ENCODE measurements around the gene METTL22. TPM values are rescaled to one million over a fixed set of nuclear protein-coding genes. Genes with fewer than 3 reads are reported as not detected.
A peak's percentile ranks its signal among the peaks of the same experiment; 100 is the strongest.

The METTL22 gene
- total and polyA plus RNA-seq, 12 donors: 8.4 to 67.1 (median 25.3) TPM

DNA sequence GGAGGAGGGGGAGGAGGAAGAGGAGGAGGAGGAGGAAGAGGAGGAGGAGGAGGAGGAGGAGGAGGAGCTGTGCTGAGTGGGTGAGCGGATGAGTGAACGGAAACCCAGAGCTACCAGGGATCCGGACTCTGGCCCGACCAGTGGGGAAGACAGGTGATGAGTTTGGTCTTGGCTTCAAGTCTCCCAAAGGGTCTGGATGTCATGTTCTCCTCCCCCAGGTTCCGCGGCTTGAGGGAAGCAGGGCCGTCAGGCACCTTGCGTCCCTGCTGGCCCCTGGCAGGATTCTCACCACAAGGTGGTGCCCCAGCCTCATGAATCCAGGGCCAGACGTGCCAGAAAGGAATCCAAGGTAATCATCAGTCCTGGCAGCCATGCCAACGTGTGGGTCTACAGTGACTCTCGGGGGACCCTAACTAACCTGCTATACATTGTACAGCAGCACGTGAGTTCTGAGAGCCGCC lies 39.4 kb downstream of the METTL22 start:
- WGBS, 4 donors: 14 to 24% (median 19%) methylated on average over 8 to 13 of the region's 13 CpGs
- Histone ChIP-seq H3K27ac (no peak overlapping the region), H3K36me3 (replicated peaks in 1 of 2) (peaks cover 0 to 5% of the 10 kb centered on the region in 2 donors), H3K27me3 (no peaks in the 10 kb centered on the region), H3K9me3 (replicated peaks in 1 of 3) (no peaks in the 10 kb centered on the region), H3K4me3 (no peak overlapping the region), H3K4me1 (replicated peaks in 1 of 2) (no peaks in the 10 kb centered on the region)
- intact Hi-C loops (cut with DNase I): loop anchor here (5.0 kb wide), 2 partner anchors 131 to 221 kb away; partner anchors contain the start of gene LITAFD (in 1 of the 2)
- TF ChIP-seq, protein P1, sequence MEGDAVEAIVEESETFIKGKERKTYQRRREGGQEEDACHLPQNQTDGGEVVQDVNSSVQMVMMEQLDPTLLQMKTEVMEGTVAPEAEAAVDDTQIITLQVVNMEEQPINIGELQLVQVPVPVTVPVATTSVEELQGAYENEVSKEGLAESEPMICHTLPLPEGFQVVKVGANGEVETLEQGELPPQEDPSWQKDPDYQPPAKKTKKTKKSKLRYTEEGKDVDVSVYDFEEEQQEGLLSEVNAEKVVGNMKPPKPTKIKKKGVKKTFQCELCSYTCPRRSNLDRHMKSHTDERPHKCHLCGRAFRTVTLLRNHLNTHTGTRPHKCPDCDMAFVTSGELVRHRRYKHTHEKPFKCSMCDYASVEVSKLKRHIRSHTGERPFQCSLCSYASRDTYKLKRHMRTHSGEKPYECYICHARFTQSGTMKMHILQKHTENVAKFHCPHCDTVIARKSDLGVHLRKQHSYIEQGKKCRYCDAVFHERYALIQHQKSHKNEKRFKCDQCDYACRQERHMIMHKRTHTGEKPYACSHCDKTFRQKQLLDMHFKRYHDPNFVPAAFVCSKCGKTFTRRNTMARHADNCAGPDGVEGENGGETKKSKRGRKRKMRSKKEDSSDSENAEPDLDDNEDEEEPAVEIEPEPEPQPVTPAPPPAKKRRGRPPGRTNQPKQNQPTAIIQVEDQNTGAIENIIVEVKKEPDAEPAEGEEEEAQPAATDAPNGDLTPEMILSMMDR (IDR thresholded peaks at IDR 0.05): peak; percentile 30 to 89 (median 80)
- no peak for TF ChIP-seq POLR2A (IDR thresholded peaks at IDR 0.05)
- peak; percentile 61 to 88 (median 76) for DNase-seq

DNA sequence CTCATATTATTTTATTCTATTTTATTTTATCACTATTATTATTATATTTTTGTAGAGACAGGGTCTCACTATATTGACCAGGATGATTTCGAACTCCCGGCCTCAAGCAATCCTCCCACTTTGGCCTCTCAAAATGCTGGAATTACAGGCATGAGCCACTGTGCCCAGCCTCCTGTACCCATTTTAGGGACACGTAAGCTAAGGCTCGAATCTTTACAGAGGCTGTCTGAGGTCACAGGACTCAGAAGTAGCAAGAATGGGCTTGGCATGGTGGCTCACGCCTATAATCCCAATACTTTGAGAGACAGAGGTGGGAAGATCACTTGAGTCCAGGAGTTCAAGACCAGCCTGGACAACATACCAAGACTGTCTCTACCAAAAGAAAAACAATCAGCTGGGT lies 40.2 kb downstream of the METTL22 start:
- intact Hi-C loops (cut with DNase I): loop anchor here (5.0 kb wide), 2 partner anchors 131 to 221 kb away; partner anchors contain the start of gene LITAFD (in 1 of the 2)
- no peaks in the 10 kb centered on the region for H3K9me3 ChIP-seq (replicated peaks in 1 of 3)
- no peaks in the 10 kb centered on the region for H3K27me3 ChIP-seq
- no peaks in the 10 kb centered on the region for H3K4me1 ChIP-seq (replicated peaks in 1 of 2)
- WGBS, 4 donors: 50 to 74% (median 65%) methylated on average over 4 to 5 of the region's 5 CpGs
- DNase-seq: no peak
- TF ChIP-seq, protein P1 (IDR thresholded peaks at IDR 0.05): no peak
- TF ChIP-seq POLR2A (IDR thresholded peaks at IDR 0.05): no peak
- no peak overlapping the region for H3K27ac ChIP-seq
- peaks cover 0 to 5% of the 10 kb centered on the region in 2 donors for H3K36me3 ChIP-seq (replicated peaks in 1 of 2)
- no peak overlapping the region for H3K4me3 ChIP-seq

DNA sequence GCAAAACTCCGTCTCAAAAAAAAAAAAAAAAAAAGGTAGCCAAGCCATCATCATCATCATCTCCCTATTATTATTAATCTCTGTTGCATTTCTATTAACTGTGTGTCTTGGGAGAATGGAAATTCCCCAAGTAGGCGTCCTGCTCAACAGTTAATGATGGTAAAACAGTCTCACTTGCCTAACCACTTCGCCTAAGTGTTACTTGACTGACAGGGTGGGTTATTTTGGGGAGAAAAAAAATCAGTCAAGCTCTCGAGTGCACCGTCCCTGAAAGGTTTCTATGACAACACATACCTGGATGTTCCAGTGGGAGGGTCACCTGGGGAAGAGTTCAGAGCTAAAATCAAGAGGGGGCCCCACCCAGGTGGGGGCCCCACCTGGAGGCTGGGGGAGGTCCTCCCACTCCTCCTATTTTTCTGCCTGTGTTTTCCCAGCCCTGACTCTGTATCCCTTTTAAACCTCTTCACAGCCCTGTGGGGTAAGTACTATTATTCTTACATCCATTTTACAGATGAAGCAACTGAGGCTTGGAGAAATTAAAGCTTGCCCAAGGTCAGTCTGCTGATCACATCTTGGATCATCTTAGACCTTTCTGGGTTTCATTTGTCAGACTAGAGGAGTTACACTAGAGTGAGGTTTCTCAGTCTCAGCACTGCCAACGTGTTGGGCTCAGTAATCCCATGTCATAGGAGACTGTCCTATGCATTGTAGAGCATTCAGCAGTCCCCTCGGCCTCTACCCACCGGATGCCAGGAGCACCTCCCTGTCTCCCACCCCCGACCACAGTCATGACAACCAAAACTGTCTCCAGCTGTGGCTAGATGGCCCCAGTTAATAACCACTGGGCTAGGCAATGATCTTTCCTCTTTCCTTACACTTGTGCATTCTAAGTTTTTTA lies 41.9 kb downstream of the METTL22 start:
- Histone ChIP-seq H3K9me3 (replicated peaks in 1 of 3) (no peaks in the 10 kb centered on the region), H3K27ac (no peak overlapping the region), H3K4me1 (replicated peaks in 1 of 2) (no peaks in the 10 kb centered on the region), H3K27me3 (no peaks in the 10 kb centered on the region), H3K4me3 (no peak overlapping the region), H3K36me3 (replicated peaks in 1 of 2) (peaks cover 0 to 5% of the 10 kb centered on the region in 2 donors)
- WGBS, 4 donors: 79 to 87% (median 82%) methylated on average over 9 of the region's 9 CpGs
- no peak for TF ChIP-seq POLR2A (IDR thresholded peaks at IDR 0.05)
- TF ChIP-seq, protein P1 (IDR thresholded peaks at IDR 0.05): no peak
- intact Hi-C loops (cut with DNase I): loop anchor here (5.0 kb wide), 2 partner anchors 129 to 219 kb away; partner anchors contain the start of gene LITAFD (in 1 of the 2)
- no peak for DNase-seq

DNA sequence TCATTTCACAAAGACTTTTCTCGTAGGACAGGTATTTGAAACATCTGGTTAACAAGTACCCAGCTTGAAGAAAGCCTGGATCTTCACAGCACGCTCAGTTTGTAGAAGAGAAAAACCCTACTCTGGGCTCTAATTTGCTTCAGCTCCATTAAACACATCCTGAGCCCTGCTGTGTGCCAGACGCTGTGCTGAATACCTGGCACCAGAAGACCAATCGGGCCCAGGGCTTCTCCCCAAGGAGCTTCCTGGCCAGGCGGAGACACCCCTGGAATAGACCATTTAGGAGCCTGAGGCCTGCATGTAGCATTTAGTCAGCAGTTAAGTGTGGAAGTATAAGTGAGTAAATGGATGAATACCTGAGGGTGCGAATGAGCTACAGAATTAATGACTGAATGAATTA lies 44.0 kb downstream of the METTL22 start:
- WGBS, 4 donors: 82 to 89% (median 87%) methylated on average over 6 of the region's 6 CpGs
- H3K4me3 ChIP-seq: no peak overlapping the region
- H3K9me3 ChIP-seq (replicated peaks in 1 of 3): no peaks in the 10 kb centered on the region
- TF ChIP-seq, protein P1 (IDR thresholded peaks at IDR 0.05): no peak
- no peak for TF ChIP-seq POLR2A (IDR thresholded peaks at IDR 0.05)
- peaks cover 0 to 5% of the 10 kb centered on the region in 2 donors for H3K36me3 ChIP-seq (replicated peaks in 1 of 2)
- H3K27ac ChIP-seq: no peak overlapping the region
- intact Hi-C loops (cut with DNase I): no loop called here
- no peaks in the 10 kb centered on the region for H3K27me3 ChIP-seq
- DNase-seq: no peak
- no peaks in the 10 kb centered on the region for H3K4me1 ChIP-seq (replicated peaks in 1 of 2)

Data from adrenal gland (tissue), 12 donors.